ENCODE results near the gene NKX2-2. TPM values are rescaled to one million over a fixed set of nuclear protein-coding genes. Genes with fewer than 3 reads are reported as not detected.

Gene NKX2-2
- total RNA-seq, 4 donors from 2014 or later, result not detected

GRCh38 chr20:21508230-21509078, 5.4 kb downstream of the NKX2-2 start:
- TF ChIP-seq POLR2A (IDR thresholded peaks at IDR 0.05) (no peak), EP300 (IDR thresholded peaks at IDR 0.05) (no peak), POLR2AphosphoS5 (IDR thresholded peaks at IDR 0.05) (no peak), CTCF (IDR thresholded peaks at IDR 0.05) (no peak)
- no peak for DNase-seq (ENCODE audit: low spot score in 2 of 2)
- WGBS, result 4% methylated on average over 37 of the region's 47 CpGs

GRCh38 chr20:21507400-21508229, 6.2 kb downstream of the NKX2-2 start:
- Histone ChIP-seq H3K36me3 (no peaks in the 10 kb centered on the region), H3K9me3 (no peaks in the 10 kb centered on the region), H3K27me3 (peaks cover 95% of the 10 kb centered on the region), H3K4me1 (peaks cover 55% of the 10 kb centered on the region), H3K4me3 (no peak overlapping the region), H3K27ac (no peak overlapping the region)
- TF ChIP-seq EP300 (IDR thresholded peaks at IDR 0.05) (no peak), POLR2AphosphoS5 (IDR thresholded peaks at IDR 0.05) (no peak), POLR2A (IDR thresholded peaks at IDR 0.05) (no peak), CTCF (IDR thresholded peaks at IDR 0.05) (no peak)
- no peak for DNase-seq (ENCODE audit: low spot score in 2 of 2)
- WGBS, result 7% methylated on average over 30 of the region's 44 CpGs

More at GRCh38 chr20:21508230-21509078, 5.4 kb downstream of the NKX2-2 start:
- Histone ChIP-seq H3K27ac (no peak overlapping the region), H3K4me1 (peaks cover 63% of the 10 kb centered on the region), H3K27me3 (peaks cover 95% of the 10 kb centered on the region), H3K9me3 (no peaks in the 10 kb centered on the region), H3K4me3 (no peak overlapping the region), H3K36me3 (no peaks in the 10 kb centered on the region)

GRCh38 chr20:21505810-21506530, 7.9 kb downstream of the NKX2-2 start:
- TF ChIP-seq CTCF (IDR thresholded peaks at IDR 0.05) (peak in 1 of 2 donors; percentile 71), POLR2A (IDR thresholded peaks at IDR 0.05) (no peak), EP300 (IDR thresholded peaks at IDR 0.05) (no peak)
- Histone ChIP-seq H3K27me3 (peaks cover 86% of the 10 kb centered on the region), H3K9me3 (no peaks in the 10 kb centered on the region), H3K27ac (no peak overlapping the region), H3K4me3 (peak overlapping the region; percentile 42), H3K4me1 (peaks cover 39% of the 10 kb centered on the region), H3K36me3 (no peaks in the 10 kb centered on the region)
- DNase-seq (ENCODE audit: low spot score in 2 of 2), result no peak
- WGBS, result 2% methylated on average over 36 of the region's 95 CpGs

- H3K4me3 ChIP-seq, result peak overlapping the region; percentile 42
- no peaks in the 10 kb centered on the region for H3K36me3 ChIP-seq
- 2% methylated on average over 29 of the region's 36 CpGs for WGBS
- H3K4me1 ChIP-seq, result peaks cover 33% of the 10 kb centered on the region
- no peaks in the 10 kb centered on the region for H3K9me3 ChIP-seq
- TF ChIP-seq CTCF (IDR thresholded peaks at IDR 0.05) (peak; percentile 90 to 96), POLR2A (IDR thresholded peaks at IDR 0.05) (no peak)
- peak in 1 of 2 donors; percentile 84 for DNase-seq (ENCODE audit: low spot score in 2 of 2)
- H3K27ac ChIP-seq, result no peak overlapping the region
- peaks cover 86% of the 10 kb centered on the region for H3K27me3 ChIP-seq
Observed at GRCh38 chr20:21505161-21505809, 8.6 kb downstream of the NKX2-2 start.
